Measurements from ENCODE around the gene ILKAP.

The ILKAP gene

DNA sequence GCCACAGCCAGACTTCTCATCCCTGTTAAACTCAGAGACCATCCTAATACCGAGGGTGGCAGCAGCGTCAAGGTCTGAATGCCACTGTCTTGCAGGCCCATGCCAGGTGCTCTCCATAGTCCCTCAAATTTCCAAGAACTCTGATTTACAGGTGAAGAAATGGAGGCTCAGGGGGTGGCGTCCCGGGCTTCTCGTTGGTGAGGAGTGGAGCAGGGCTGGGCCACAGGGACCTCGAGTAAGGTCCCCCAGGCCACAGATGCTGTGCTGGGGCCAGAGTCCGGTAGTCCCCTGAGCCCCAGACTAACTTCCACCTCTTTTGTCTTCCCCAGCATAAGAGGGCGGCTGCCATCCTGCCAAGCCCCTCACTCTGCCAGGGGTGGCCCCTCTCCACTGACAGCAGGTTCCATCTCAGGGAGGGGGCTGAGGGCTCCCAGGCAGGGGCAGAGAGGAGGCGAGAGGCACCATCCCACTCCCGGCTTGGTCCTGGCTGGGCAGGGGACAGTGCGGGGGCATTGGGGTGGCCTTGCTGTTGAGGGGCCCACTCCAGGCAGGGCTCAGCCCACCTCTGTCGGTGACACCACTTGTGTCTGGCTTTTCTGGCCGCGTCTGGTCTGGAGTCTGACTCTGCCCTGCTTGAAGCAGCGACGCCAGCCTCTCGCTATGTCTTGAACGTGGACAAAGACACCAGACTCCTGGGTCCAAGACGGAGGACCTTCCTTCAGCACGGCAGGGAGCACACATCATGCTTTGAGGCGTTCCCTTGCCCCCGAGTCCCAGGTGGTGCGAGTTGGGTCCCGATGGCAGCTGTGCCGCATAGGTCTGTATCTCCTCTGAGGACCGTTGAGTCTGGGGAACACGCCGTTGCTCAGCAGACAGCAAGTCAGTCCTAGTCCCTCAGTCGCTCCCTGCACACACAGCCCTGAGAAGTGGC is 80.9 kb downstream of the ILKAP start:
- no peak for DNase-seq

DNA sequence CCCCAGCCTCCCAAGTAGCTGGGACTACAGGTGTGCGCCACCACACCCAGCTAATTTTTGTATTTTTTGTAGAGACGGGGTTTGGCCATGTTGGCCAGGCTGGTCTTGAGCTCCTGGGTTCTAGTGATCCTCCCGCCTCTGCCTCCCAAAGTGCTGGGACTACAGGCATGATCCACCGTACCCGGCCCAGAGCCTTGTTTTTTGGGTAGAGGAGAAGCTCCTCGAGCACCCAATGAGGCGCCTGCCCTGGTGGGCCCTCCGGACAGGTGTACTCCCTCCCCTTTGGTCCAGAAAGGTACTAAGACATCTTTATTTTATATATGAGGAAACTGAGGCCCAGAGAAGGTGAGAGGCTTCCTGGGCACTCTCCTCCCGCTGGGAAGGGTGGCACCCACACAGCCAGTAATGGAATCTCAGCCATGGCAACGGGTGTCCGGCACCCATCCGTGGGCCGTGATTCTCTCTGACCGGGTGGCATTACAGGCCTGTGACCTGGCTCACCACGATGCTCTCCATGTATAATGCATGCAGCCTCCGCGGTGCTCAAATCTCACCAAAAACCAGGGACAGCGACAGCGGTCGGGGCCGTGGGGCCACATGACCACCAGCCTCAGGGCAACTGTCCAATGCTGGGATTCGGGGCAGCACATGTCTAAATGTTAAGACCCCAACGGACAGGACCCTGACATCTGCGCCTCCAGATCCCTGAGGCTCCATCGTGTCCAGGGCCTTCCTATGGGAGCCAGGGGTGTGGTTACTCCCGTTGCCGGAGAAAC is 81.8 kb downstream of the ILKAP start:
- no peak for DNase-seq

- DNase-seq: no peak
Measured at GRCh38 chr2:238120463-238121298, 82.8 kb downstream of the ILKAP start.

Measured in activated gamma-delta T cell (primary cell).